Lower lobe of right lung (tissue), 2 donors: ENCODE data around the gene PRSS48. TPM values are rescaled to one million over a fixed set of nuclear protein-coding genes. Genes with fewer than 3 reads are reported as not detected.
"Not testable (repeated sequence)": the region's sequence is repeated elsewhere in the genome, so short reads cannot be mapped to it uniquely, and the experiment has no call there.

ENCODE experiments used
- ATAC-seq, 2 donors: fragments of 200-7000 bp; cut with Tn5 transposase; one replicate each; pipeline ENCODE4 v1.9.1; 2020 to 2022; ENCODE audit warnings: mild to moderate bottlenecking in 2 of 2, moderate library complexity in 2 of 2
- DNase-seq: peaks from one replicate; pipeline ENCODE4 v3.0.0-alpha.2; 2020
- H3K27ac ChIP-seq: fragments of 200-600 bp; one replicate; pipeline ENCODE4 v1.8.0; 2022
- H3K27me3 ChIP-seq: fragments of 200-600 bp; one replicate; pipeline ENCODE4 v1.8.0; 2022; ENCODE audit warnings: low read depth
- H3K36me3 ChIP-seq: fragments of 200-600 bp; one replicate; pipeline ENCODE4 v1.8.0; 2022; ENCODE audit warnings: mild to moderate bottlenecking
- H3K4me1 ChIP-seq: fragments of 200-600 bp; one replicate; pipeline ENCODE4 v1.8.0; 2022
- H3K4me3 ChIP-seq: fragments of 200-600 bp; one replicate; pipeline ENCODE4 v1.8.0; 2022; ENCODE audit warnings: mild to moderate bottlenecking
- H3K9me3 ChIP-seq: fragments of 200-600 bp; one replicate; pipeline ENCODE4 v1.8.0; 2022
- CTCF ChIP-seq: fragments of 200-600 bp; IDR thresholded peaks from one replicate; pipeline ENCODE4 v1.8.0; 2022; ENCODE audit warnings: antibody characterized with exemption, mild to moderate bottlenecking
- intact Hi-C: fragments of 100-400 bp; cut with DNase I; formaldehyde crosslinking; loops from one replicate; pipeline ENCODE4 v1.11.0; 2022
- total RNA-seq: library from RNA; stranded (reverse); fragmentation: NEBNext Ultra II Directional; extraction: Animal tissue kit (Norgen Biotek cat#: 25700); gene quantifications from one replicate; pipeline ENCODE4 v1.2.1, GENCODE V29; 2021
- donor health status: DM: no; HTN: yes; CAD: no; lungs with severe emphysema.

PRSS48 gene
- total RNA-seq, 1 donor from 2014 or later: not detected

DNA sequence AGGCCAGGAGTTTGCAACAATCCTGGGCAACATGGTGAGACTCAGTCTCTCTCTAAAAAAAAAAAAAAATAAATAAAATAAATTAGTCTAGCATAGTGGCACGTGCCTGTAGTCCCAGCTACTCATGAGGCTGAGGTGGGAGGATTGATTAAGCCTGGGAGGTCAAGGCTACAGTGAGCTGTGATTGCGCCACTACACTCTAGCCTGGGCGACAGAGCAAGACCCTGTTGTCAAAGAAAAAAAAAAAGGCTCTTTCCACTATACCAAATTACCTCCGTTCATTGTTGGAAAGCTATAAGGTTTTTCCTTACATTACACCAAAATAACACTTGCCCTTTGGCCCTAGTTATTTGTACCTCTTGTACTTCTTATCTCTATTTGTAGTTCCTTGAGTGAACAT is 9.9 kb upstream of the PRSS48 start:
- Histone ChIP-seq H3K4me1 (peaks cover 5% of the 10 kb centered on the region), H3K9me3 (no peaks in the 10 kb centered on the region), H3K36me3 (no peaks in the 10 kb centered on the region), H3K27ac (no peak overlapping the region), H3K4me3 (no peak overlapping the region), H3K27me3 (no peaks in the 10 kb centered on the region)
- DNase-seq (no peak), ATAC-seq (no peak)
- intact Hi-C loops: no loop called here
- TF ChIP-seq CTCF: no peak

GRCh38 chr4:151267822-151268535 is 9.0 kb upstream of the PRSS48 start:
- H3K4me3 ChIP-seq: no peak overlapping the region
- H3K4me1 ChIP-seq: peaks cover 5% of the 10 kb centered on the region
- H3K27me3 ChIP-seq: no peaks in the 10 kb centered on the region
- DNase-seq (no peak), ATAC-seq (no peak)
- no peaks in the 10 kb centered on the region for H3K36me3 ChIP-seq
- no peaks in the 10 kb centered on the region for H3K9me3 ChIP-seq
- no peak for TF ChIP-seq CTCF
- intact Hi-C loops: no loop called here
- H3K27ac ChIP-seq: no peak overlapping the region

- H3K4me1 ChIP-seq, H3K27me3 ChIP-seq, DNase-seq, intact Hi-C loops, H3K4me3 ChIP-seq, H3K9me3 ChIP-seq, H3K36me3 ChIP-seq, H3K27ac ChIP-seq, ATAC-seq: not testable (repeated sequence)
These were observed 8.1 kb upstream of the PRSS48 start for GRCh38 chr4:151268905-151269304.

DNA sequence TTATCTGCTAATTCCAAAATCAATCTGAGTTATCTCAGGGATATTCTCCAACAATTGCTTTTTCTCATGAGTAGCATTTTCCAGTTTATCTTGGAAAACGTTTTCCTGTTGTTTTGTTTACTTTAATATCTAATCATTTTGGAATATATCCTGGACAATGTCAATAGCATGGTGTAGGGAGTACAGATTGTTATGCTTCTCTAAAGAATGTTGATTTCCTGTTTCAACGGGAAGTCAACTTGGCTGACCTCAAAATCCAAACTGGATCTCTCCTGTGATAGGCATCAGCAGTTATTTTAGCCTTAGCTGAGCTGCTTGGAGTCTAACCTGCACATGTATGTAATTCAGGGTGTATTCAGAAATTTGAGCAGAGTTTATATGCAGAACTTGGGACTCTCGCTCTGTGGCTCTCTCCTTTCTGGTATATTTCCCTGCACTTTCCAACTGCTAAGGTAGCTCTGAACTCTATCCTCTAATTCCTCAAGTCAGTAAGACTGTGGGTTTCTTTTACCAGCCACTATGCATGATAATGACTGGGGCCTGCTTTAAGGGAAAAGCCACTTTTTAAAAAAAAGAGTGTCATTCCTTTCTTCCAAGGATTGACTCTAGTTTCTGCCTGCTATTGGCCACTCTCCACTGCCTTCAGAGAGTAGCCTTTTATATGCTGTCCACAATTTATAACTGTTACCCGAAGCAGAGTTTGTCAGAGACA is 7.7 kb downstream of the PRSS48 start:
- H3K9me3 ChIP-seq: no peaks in the 10 kb centered on the region
- H3K27me3 ChIP-seq: no peaks in the 10 kb centered on the region
- DNase-seq (no peak), ATAC-seq (no peak)
- no peak overlapping the region for H3K27ac ChIP-seq
- no peaks in the 10 kb centered on the region for H3K4me1 ChIP-seq
- H3K36me3 ChIP-seq: no peaks in the 10 kb centered on the region
- TF ChIP-seq CTCF: no peak
- intact Hi-C loops: no loop called here
- no peak overlapping the region for H3K4me3 ChIP-seq

- DNase-seq: no peak
These were observed 10.4 kb downstream of the PRSS48 start for GRCh38 chr4:151287409-151287808.

More at GRCh38 chr4:151287409-151287808, 10.4 kb downstream of the PRSS48 start:
- no peak for TF ChIP-seq CTCF
- Histone ChIP-seq H3K4me3 (no peak overlapping the region), H3K9me3 (no peaks in the 10 kb centered on the region), H3K4me1 (no peaks in the 10 kb centered on the region), H3K36me3 (no peaks in the 10 kb centered on the region), H3K27me3 (no peaks in the 10 kb centered on the region), H3K27ac (no peak overlapping the region)
- ATAC-seq: no peak
- intact Hi-C loops: no loop called here
